ENCODE measurements around the gene ERCC6L.

The ERCC6L gene, protein sequence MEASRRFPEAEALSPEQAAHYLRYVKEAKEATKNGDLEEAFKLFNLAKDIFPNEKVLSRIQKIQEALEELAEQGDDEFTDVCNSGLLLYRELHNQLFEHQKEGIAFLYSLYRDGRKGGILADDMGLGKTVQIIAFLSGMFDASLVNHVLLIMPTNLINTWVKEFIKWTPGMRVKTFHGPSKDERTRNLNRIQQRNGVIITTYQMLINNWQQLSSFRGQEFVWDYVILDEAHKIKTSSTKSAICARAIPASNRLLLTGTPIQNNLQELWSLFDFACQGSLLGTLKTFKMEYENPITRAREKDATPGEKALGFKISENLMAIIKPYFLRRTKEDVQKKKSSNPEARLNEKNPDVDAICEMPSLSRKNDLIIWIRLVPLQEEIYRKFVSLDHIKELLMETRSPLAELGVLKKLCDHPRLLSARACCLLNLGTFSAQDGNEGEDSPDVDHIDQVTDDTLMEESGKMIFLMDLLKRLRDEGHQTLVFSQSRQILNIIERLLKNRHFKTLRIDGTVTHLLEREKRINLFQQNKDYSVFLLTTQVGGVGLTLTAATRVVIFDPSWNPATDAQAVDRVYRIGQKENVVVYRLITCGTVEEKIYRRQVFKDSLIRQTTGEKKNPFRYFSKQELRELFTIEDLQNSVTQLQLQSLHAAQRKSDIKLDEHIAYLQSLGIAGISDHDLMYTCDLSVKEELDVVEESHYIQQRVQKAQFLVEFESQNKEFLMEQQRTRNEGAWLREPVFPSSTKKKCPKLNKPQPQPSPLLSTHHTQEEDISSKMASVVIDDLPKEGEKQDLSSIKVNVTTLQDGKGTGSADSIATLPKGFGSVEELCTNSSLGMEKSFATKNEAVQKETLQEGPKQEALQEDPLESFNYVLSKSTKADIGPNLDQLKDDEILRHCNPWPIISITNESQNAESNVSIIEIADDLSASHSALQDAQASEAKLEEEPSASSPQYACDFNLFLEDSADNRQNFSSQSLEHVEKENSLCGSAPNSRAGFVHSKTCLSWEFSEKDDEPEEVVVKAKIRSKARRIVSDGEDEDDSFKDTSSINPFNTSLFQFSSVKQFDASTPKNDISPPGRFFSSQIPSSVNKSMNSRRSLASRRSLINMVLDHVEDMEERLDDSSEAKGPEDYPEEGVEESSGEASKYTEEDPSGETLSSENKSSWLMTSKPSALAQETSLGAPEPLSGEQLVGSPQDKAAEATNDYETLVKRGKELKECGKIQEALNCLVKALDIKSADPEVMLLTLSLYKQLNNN

DNA sequence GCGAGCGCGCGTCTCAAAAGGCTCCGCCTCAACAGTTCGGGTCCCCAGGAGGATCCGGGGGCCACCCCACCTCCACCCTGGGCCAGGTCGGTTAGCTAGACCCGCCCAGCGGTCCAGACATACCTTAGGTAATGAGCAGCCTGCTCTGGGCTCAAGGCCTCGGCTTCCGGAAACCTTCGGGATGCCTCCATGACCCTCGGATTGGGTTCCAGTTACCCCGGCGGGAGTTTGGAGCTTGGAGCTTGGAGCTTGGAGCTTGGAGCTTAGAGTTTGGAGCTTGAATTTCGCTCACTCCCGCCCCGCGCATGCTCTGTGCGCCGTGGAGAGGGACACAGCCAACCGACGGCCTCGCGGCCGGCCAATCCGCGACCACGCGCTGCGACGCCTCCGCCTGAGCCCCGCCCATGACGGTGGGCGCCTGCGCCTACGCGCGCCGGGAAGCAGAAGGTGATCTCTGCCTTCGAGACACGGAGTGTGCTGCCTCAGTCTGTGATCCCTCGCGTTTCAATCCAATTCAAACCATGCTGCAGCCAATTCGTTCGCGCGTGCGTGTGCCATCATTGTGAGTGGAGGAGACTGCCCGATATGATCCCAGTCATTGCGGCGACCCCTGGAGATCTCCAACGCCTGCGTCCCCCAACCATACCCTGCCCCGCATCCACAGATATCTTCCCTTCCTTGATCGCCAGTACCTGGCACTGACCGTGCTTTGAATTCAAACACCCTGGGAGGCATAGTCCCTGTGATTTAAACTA is at the start of gene ERCC6L:
TSS of gene ERCC6L (minus strand) at position 307 of the 755 bp plus-strand sequence. CDS start at position 191, 116 bp downstream.
- DNase-seq = peak; percentile 91

DNA sequence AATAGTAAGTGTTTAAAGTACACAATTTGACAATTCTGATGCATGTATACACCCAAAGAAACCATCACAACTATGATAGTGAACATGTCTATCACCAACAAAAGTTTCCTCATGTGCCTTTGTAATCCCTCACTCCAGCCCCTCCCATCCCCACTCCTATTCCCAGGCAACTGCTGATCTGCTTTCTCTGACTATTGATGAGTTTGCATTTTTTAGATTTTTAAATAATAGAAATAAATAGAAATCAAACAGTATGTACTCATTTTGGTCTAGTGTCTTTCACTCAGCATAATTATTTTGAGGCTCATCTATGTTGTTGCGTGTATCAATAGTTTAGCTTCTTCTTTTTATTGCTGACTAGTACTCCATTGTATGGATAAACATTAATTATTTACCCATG is 43.5 kb upstream of the ERCC6L start:
- DNase-seq = no peak

DNA sequence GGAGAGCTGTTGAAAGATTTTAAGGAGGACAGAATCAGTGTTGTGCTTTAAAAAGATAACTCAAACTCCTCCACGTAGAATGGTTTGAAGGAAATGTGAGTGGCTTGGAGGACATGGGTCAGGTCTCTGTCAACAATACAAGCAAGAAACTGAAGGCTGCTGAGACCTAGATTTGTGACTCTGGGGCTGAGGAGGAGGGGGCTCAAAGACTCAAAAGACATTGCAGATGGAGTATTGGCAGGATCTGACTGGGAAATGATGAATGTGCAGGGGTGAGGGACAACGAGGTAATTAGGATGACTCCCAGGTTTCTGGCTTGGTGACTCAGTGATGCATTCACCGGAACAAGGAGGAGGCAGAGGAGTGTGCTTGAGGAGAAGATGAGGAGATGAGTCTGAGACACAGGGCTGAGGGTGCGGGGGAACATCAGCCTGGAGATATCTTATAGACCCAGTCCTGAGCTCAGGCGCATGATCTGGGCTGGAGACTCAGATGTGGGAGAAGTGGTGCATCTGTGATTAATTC is 41.6 kb upstream of the ERCC6L start:
- DNase-seq = no peak

DNA sequence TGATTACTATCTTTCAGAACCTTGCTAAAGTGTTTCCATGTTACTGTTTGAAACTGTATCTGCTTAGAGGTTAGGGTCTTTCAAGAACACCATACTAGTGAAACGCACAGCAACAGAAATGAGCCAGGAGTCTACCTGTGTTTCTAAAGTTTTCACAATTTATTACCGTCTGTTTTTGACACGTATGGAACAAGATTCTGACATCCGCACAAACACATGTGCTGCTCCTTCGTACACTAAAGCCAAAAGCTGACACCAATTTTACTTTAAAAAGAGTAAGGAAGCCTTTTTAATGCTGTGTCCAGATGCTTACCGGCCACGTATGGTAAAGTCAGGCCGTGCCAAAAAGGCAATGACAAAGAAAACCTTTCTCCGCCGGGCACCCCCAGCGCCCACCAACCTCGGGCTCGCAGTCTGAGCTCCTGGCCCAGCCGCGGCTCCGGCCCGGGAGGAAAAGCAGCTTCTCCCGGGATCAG is 37.7 kb upstream of the ERCC6L start:
- DNase-seq = no peak

DNA sequence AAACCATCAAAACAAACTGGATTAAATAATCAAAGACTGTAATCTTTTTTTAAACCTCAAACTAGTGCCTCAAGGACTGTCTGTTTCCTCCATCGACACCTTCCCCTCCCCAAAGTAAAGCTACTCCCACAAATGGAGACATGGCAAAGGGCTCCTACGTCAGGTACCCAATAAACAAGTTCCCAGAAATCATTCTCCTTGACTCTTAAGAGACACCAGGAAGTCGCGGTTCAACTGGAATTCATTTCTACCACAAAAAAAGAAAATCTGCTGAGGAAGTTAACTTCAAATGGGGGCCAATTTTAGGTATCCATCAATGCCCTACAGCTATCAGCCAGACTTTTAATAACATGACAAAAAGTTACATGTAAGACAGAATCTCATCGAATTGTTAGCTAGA is 35.7 kb upstream of the ERCC6L start:
- no peak for DNase-seq

DNA sequence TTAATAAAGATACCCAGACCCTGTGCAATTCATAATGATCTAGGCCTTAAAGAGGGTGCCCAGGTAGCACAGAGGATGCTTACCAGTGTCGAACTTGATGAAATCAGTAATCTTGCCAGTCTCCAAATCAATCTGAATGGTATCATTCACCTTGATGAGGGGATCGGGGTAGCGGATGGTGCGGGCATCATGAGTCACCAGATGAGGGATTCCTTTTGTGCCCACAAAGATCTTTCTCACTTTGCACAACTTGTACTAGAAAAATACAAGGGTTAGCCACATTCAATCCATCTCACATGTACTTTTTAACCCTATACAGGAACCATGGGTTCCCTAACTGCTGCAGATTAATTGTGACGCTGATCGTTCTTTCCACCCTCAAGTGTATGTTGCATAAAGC is 34.9 kb upstream of the ERCC6L start:
- peak; percentile 41 for DNase-seq

DNA sequence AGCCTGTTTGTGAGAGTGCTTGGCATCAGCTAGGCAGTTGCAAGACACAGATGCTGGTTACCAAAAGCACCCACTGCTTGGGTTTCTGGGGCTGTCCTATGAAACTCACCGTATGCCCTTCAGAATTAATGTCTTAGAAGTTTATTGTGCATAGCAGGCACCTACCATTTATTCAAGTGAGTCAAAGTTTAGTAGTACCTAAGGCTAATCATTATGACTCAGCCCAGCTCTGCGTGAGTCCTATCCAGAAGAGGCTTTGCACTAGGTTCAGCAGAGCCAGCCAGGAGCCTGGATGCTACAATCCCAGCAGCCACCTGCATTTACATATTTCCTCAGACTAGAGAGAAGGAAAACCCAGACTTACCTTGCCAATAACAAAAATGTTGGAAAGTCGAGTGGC is 34.0 kb upstream of the ERCC6L start:
- DNase-seq = peak; percentile 51

DNA sequence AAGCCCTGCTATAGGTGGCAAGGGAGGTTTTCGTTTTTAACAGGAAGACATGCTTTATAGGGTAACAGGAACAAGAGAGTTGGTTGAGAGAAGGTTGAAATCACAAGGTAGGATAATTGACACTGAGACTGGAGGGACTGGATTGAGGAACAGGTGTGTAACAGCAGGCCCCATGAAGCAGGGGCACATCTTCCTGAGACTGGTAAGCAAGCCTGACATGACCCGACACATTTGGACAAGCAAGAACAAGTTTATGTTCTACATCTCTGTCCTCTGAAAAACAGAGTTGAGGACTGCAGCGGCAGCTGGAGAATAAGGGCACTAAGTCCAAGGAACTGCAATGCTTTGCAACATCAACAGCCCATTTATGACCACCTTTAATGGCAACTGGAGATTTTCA is 33.0 kb upstream of the ERCC6L start:
- no peak for DNase-seq

DNA sequence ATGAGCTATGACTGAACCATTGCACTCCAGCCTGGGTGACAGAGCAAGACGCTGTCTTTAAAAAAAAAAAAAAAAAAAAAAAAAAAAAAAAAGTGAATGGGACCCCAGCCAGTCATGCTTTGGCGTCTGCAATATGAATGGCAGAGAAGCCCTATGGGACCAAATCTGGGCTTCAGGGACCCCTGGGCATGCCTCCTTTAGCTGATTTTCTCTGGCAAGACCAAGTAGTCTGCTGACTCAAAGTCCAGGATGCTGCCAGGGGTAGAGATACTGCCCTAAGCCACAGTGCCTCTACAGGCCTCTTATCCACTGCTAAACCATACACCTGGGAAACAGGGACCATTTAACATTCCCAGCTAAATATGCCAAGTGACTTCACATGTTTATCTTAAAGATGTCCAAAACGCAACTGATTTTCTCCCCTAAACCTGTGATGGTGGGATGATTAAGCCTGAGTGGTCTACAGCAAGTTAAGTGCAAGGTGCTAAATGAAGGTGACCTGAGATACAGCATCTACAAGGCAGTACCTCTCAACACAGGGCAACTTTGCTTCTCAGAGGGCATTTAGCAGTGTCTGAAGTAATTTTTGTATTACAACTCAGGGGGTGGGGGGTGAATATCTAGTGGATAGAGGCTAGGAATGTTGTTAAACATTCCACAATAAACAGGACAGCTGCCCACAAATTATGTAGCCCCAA is 32.4 kb upstream of the ERCC6L start:
- DNase-seq = no peak

DNA sequence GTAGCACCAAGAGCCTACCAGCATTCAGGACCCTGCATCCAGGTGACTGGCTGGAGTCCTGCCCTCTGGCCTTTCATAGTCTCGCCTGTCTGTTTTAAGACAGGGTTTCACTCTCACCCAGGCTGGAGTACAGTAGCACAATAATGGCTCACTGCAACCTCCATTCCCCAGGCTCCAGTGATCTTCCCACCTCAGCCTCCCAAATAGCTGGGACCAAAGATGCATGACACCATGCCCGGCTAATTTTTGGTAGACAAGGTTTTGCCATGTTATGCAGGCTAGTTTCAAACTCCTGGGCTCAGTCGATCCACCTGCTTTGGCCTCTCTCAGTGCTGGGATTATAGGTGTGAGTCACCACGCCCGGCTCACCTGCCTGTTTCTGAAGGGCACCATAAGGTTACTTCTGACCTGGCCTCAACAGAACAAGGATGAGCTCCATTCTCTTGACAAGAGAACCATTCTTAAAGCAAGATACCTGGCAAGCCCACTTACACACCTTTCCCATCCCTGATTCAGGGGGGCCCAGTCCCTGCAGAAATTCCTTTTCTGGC is 31.6 kb upstream of the ERCC6L start:
- DNase-seq = no peak

DNA sequence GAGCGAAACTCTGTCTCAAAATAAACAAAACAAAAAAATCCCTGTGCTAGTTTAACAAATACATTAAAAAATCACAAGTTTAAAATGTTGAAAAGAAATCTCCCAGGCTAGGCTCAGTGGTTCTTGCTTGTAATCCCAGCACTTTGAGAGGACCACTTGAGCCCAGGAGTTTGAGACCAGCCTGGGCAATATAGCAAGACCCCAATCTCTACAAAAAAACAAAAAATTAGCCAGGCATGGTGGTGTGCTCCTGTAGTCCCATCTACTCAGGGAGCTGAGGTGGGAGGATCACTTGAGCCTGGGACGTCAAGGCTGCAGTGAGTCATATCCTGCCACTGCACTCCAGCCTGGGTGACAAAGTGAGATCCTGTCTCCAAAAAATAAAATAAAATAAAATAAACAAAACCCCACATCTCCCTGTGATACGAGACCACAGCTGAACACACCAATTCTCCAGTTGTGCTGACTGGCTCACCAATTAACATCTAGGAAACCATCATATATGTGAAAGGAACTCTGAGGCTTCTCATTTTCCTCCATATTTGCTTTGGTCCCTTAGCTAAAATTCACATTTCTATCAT is 30.9 kb upstream of the ERCC6L start:
- DNase-seq = peak; percentile 55

DNA sequence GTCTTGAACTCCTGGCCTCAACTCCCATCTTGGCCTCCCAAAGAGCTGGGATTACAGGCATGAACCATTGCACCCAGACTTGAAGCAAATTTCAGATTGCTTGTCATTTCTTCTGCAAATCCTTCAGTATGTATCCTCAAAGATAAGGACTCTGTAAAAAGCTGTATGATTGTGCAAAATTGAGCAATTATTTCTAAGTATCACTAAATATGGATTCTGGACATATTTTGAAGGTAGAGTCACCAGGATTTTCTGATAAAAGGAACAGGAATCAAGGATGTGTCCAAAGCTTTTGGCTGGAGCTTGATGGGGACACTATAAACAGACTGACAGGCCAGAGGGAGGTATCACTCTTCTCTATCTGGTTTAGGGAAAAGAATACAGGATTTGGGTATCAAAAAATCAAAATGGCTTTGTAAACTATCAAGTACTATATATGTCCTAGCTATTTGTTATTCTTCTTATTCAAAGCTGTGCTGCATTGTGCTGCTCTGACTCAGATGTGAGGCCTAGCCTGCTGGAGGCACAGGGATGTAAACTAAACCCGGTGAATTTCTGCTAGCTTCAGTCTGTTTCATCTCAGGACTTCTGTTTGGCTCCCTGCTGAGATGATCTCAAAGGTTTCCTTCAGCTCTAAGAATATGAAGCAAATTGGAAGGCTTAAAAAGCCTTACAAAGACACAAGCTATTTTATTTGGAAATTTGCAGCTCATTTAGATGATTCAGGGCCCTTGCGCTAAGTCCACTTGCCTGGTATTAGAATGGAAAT is 30.0 kb upstream of the ERCC6L start:
- no peak for DNase-seq

DNA sequence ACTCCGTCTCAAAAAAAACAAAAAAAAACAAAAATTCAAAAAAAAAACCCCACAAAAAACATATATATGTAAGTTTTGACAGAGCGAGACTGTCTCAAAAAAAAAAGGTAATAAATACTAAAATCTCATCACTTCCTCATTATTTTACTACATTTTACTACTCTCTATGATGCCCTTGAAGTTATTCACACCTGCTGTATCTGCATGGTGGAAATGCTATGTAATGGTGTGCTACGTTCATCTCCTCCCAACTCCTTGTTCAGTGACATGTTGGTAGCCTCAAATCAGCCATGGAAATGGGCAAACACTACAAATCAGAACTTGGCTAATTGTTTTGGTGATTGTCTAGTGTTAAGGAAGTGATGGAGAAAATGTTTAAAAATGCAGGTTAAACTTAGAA is 26.4 kb upstream of the ERCC6L start:
- no peak for DNase-seq

DNA sequence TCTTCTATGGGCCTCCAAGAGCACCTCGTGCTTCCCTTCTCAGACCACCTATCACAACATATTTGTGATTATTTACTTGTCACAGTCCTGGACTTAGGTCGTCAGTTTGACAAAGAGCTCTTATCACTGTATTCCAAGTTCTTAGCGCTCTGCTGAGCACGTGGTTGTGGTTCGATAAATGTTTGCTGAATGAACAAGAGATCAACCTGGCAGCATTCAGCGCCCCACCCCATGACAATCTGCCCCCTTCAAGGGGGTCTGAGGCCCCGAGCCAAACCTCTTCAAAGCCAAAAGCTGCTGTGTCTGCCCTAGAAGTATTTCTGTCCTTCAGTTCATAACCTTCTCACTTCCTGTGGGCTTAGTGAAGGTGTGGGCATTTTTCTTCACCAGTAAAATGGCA is 23.2 kb upstream of the ERCC6L start:
- no peak for DNase-seq

DNA sequence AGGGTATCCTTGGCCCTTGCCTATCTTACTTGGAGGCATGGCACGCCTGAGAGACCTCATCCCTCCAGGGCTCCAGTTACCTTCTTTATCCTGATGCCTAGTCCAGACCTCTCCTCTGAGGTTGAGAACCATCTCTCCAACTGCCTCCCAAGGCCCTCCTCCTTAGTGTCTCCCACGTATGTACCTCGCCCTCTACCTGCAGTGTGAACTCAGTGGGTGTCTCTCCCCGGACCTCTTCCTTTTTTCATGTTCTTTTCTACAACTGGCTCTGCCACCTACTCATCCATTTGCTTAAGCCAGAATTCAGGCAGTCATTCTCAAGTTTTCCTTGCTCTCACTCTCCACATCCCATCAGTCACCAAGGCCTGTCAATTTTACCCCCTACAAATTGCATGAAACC is 21.6 kb upstream of the ERCC6L start:
- DNase-seq = no peak

DNA sequence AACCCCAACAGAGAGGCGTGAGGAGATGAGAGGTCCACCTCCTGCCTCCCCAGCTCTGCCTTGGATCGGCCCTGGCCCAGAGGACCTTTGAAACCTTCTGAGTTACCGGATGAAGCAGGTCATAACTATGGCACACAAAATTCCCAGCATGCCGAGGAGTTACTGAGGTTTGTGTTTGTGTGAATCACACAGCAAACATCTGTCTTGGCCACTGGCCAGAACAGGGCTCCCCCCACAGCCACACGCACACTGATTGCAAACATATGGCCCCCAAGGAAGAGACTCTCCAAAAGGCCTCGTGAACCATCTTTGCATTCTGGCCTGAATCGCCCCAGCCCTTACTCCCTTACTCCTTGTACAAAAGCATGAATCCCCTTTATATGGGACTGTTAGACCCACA is 19.3 kb upstream of the ERCC6L start:
- no peak for DNase-seq

DNA sequence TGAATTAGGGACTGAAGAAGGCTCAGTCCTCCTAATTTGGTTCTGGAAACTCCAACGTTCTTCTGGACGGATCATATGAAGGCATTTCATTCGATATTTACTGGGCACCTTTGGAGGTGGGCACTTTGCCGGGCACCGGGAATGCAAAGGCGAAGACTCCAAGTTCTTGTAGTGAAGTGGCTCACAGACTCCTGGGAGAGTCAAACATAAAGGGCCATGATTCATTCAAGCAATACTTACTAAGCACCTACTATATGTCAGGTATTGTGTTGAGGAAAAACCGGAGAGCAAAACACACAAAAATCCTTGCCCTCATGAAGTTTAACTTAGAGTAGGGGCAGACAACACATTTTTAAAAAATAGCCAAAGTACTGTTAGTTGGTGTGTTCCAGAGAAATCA is 17.0 kb upstream of the ERCC6L start:
- no peak for DNase-seq

DNA sequence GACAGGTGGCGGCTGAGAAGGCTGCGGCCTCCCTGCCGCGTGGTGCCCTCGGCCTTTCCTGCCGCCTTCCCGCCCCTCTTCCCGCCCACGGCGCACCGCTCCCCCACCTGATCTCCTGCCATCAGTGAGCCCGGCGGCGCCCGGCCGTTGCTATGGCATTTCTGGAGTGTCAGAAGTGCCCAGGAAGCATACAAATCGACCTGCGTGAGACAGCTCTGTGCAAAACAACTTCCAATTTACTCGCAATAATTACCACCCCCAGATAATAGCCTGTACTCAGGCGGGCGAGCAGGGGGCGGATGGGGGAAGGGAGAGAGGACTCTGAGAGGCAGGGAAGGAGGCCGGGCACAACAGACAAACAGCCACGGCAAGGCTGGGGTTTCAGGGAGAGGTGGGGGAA is 16.6 kb upstream of the ERCC6L start:
- DNase-seq = no peak

DNA sequence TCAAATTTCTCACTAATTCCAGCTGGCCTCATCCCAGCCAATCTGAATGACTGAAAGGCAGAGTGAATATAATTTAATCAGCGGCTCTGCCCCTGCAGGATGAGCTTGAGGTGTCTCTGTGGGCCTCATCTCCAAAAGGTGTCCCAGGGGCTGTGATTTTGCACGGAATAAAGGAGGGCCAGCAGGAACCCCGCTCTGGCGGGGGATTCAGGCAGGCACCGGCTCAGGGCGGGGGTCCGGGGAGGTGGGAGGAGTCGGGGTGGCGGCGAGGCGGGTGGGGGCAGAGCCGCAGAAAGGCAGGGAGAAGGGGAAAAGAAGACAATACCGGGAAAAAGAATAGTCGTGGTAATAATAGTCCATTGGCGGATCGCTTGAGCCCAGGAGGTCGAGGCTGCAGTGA is 16.0 kb upstream of the ERCC6L start:
- DNase-seq = no peak

DNA sequence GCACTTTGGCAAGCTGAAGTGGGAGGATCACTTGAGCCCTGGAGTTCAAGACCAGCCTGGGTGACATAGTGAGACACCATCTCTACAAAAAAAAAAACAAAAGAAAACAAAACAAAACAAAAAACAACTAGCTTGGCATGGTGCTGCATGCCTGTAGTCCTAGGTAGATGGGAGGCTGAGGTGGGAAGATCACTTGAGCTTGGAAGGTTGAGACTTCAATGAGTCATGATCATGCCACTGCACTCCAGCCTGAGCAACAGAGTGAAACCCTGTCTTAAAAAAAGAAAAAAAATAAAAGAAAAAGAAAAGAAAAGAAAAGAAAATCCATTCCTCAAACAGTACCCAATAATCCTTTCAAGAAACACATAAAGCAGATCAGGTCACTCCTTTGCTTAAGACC is 14.9 kb upstream of the ERCC6L start:
- DNase-seq = no peak

Data from activated CD4-positive, alpha-beta T cell treated with anti-CD3 and anti-CD28 coated beads, Interleukin-2, Interleukin-6, amounts not matched to agents 100 ng/mL and 50 ng/mL, durations not matched to agents 16 hours and 8 hours (primary cell).